CD14-positive monocyte (primary cell): ENCODE results near the gene SLC27A1. TPM values are rescaled to one million over a fixed set of nuclear protein-coding genes. Genes with fewer than 3 reads are reported as not detected.

Experiments
- DNase-seq, 3 donors: peaks; one replicate each; pipeline ENCODE4 v3.0.0-alpha.2; 2011 to 2022
- H2AFZ ChIP-seq: 2 replicates; pipeline ENCODE4 v1.6.0; 2012; ENCODE audit warnings: mild to moderate bottlenecking, low read depth, low read length, inconsistent platforms; ENCODE audit not compliant: insufficient read depth, poor library complexity, severe bottlenecking
- H3K27ac ChIP-seq, 2 donors: 1 replicate in 1 of 2; 2 replicates in 1 of 2; pipeline ENCODE4 v1.5.1; 2012 to 2013; ENCODE audit warnings: low read length in 2 of 2, control low read depth in 1 of 2, inconsistent platforms in 1 of 2, low read depth in 1 of 2, mild to moderate bottlenecking in 1 of 2
- H3K27me3 ChIP-seq, 2 donors: one replicate each; pipeline versions ENCODE4 v1.6.0 to v1.6.1; 2011 to 2013; ENCODE audit warnings: low read length in 2 of 2; ENCODE audit not compliant: control insufficient read depth in 2 of 2, insufficient read depth in 2 of 2
- H3K36me3 ChIP-seq, 2 donors: replicated peaks in 1 of 2; 1 replicate in 1 of 2; 2 replicates in 1 of 2; pipeline versions ENCODE4 v1.5.1 to v1.6.1; 2012 to 2013; ENCODE audit warnings: low read length in 2 of 2, control low read depth in 1 of 2, inconsistent platforms in 1 of 2, mild to moderate bottlenecking in 1 of 2; ENCODE audit not compliant: insufficient read depth in 2 of 2, control insufficient read depth in 1 of 2
- H3K4me1 ChIP-seq, 2 donors: 1 replicate in 1 of 2; 2 replicates in 1 of 2; pipeline versions ENCODE4 v1.5.1 to v1.6.1; 2012 to 2013; ENCODE audit warnings: low read length in 2 of 2, control low read depth in 1 of 2, inconsistent platforms in 1 of 2, mild to moderate bottlenecking in 1 of 2, moderate library complexity in 1 of 2; ENCODE audit not compliant: insufficient read depth in 2 of 2, control insufficient read depth in 1 of 2
- H3K4me2 ChIP-seq: replicated peaks from 2 replicates; pipeline ENCODE3; 2012; ENCODE audit warnings: low read length, moderate library complexity, mild to moderate bottlenecking; ENCODE audit not compliant: poor library complexity, severe bottlenecking; ENCODE audit errors: extremely low read depth
- H3K4me3 ChIP-seq, 3 experiments: fragments of 200-600 bp in 1 of 3; sonication (generic) in 1 of 3; replicated peaks in 1 of 3; 1 replicate in 2 of 3; 2 replicates in 1 of 3; pipeline ENCODE4 v1.5.1; 2011 to 2013; ENCODE audit warnings: low read length in 3 of 3, mild to moderate bottlenecking in 3 of 3, control low read depth in 2 of 3, low read depth in 2 of 3, inconsistent platforms in 1 of 3, moderate library complexity in 1 of 3
- H3K79me2 ChIP-seq: 2 replicates; pipeline ENCODE4 v1.6.0; 2012; ENCODE audit warnings: mild to moderate bottlenecking, control low read depth, inconsistent platforms, low read length, moderate library complexity; ENCODE audit not compliant: insufficient read depth
- H3K9ac ChIP-seq: 2 replicates; pipeline ENCODE4 v1.6.0; 2017; ENCODE audit warnings: low read length, mild to moderate bottlenecking; ENCODE audit not compliant: insufficient read depth, poor library complexity, severe bottlenecking
- H3K9me3 ChIP-seq, 2 donors: replicated peaks in 1 of 2; 1 replicate in 1 of 2; 2 replicates in 1 of 2; pipeline versions ENCODE4 v1.5.1 to v1.6.1; 2012 to 2013; ENCODE audit warnings: low read length in 2 of 2, control low read depth in 1 of 2; ENCODE audit not compliant: control insufficient read depth in 1 of 2, insufficient read depth in 1 of 2
- H4K20me1 ChIP-seq: 2 replicates; pipeline ENCODE4 v1.6.0; 2012; ENCODE audit warnings: mild to moderate bottlenecking, low read length, control low read depth, moderate library complexity; ENCODE audit not compliant: insufficient read depth
- H3K27ac Mint-ChIP-seq, 7 donors: one replicate each; pipeline ENCODE4 v1.8.0; 2020; ENCODE audit warnings: mild to moderate bottlenecking in 7 of 7, mixed read lengths in 7 of 7, moderate library complexity in 6 of 7, inconsistent platforms in 2 of 7
- H3K27me3 Mint-ChIP-seq, 3 donors: one replicate each; pipeline ENCODE4 v1.8.0; 2021 to 2022; ENCODE audit warnings: low read depth in 3 of 3, mild to moderate bottlenecking in 3 of 3, mixed read lengths in 3 of 3, moderate library complexity in 3 of 3, inconsistent platforms in 1 of 3
- H3K36me3 Mint-ChIP-seq, 2 donors: one replicate each; pipeline ENCODE4 v1.8.0; 2020; ENCODE audit warnings: mixed read lengths in 2 of 2, inconsistent platforms in 1 of 2, mild to moderate bottlenecking in 1 of 2
- H3K4me1 Mint-ChIP-seq: one replicate; pipeline ENCODE4 v1.8.0; 2020; ENCODE audit warnings: mild to moderate bottlenecking, mixed read lengths
- H3K4me3 Mint-ChIP-seq, 2 donors: one replicate each; pipeline ENCODE4 v1.8.0; 2020; ENCODE audit warnings: mild to moderate bottlenecking in 2 of 2, mixed read lengths in 2 of 2, moderate library complexity in 1 of 2
- H3K9me3 Mint-ChIP-seq, 7 donors: one replicate each; pipeline ENCODE4 v1.8.0; 2020 to 2022; ENCODE audit warnings: mixed read lengths in 7 of 7, mild to moderate bottlenecking in 6 of 7, moderate library complexity in 6 of 7, inconsistent platforms in 2 of 7
- CTCF ChIP-seq: fragments of 200-600 bp; IDR thresholded peaks from one replicate; pipeline ENCODE4 v1.8.0; 2022; ENCODE audit warnings: antibody characterized with exemption, mild to moderate bottlenecking
- WGBS: methylation state at CpG from one replicate; pipeline ENCODE4 v1.1.5; 2013; ENCODE audit warnings: missing lambda C conversion rate; ENCODE audit not compliant: insufficient coverage; 5-methylcytosine and 5-hydroxymethylcytosine counted together
- intact Hi-C, 2 donors: fragments of 100-400 bp; cut with micrococcal nuclease; formaldehyde crosslinking; loops; one replicate each; pipeline versions ENCODE4 v1.15.0 to v1.15.1; 2023
- polyA plus RNA-seq, 3 donors: library from polyadenylated mRNA; depleted of rRNA in 1 of 3; unstranded in 2 of 3; stranded (reverse) in 1 of 3; fragments of 300-500 nt in 2 of 3; fragments of >200 nt in 1 of 3; fragmentation: Illumina TruSeq in 2 of 3; gene quantifications; 1 replicate in 2 of 3; 2 replicates in 1 of 3; pipeline ENCODE4 v1.2.3, GENCODE V29; 2012 to 2021

The SLC27A1 gene
- polyA plus RNA-seq, 3 donors = 27.1 to 36.5 (median 27.6) TPM

GRCh38 chr19:17483605-17484002 is 13.3 kb downstream of the SLC27A1 start:
- Mint-ChIP-seq H3K9me3 (peaks cover 0 to 2% (median 0%) of the 10 kb centered on the region in 7 donors), H3K4me1 (peaks cover 49% of the 10 kb centered on the region), H3K36me3 (peaks cover 21 to 50% of the 10 kb centered on the region in 2 donors), H3K27ac (no peak overlapping the region), H3K4me3 (no peak overlapping the region), H3K27me3 (peaks cover 0 to 4% (median 3%) of the 10 kb centered on the region in 3 donors)
- DNase-seq = no peak
- H3K36me3 ChIP-seq = peaks cover 0 to 5% of the 10 kb centered on the region in 2 donors
- H3K9me3 ChIP-seq = no peaks in the 10 kb centered on the region
- H3K79me2 ChIP-seq = peaks cover 59% of the 10 kb centered on the region
- H3K4me1 ChIP-seq = peaks cover 40 to 50% of the 10 kb centered on the region in 2 donors
- whole genome bisulfite sequencing = 97% methylated on average over 8 of the region's 10 CpGs
- intact Hi-C loops = no loop called here
- no peak overlapping the region for H3K9ac ChIP-seq
- H3K27me3 ChIP-seq = no peaks in the 10 kb centered on the region
- no peak overlapping the region for H3K4me2 ChIP-seq
- H2AFZ ChIP-seq = no peak overlapping the region
- peaks cover 56% of the 10 kb centered on the region for H4K20me1 ChIP-seq
- no peak overlapping the region for H3K4me3 ChIP-seq
- TF ChIP-seq CTCF = no peak
- no peak overlapping the region for H3K27ac ChIP-seq

GRCh38 chr19:17484520-17485185 is 14.3 kb downstream of the SLC27A1 start:
- peaks cover 48% of the 10 kb centered on the region for H3K79me2 ChIP-seq
- 96% methylated on average over 4 of the region's 6 CpGs for WGBS
- H4K20me1 ChIP-seq = peaks cover 66% of the 10 kb centered on the region
- no peak overlapping the region for H3K9ac ChIP-seq
- peaks cover 0 to 5% of the 10 kb centered on the region in 2 donors for H3K36me3 ChIP-seq
- peaks cover 23 to 46% of the 10 kb centered on the region in 2 donors for H3K36me3 Mint-ChIP-seq
- intact Hi-C loops = no loop called here
- H3K27ac ChIP-seq = no peak overlapping the region
- no peaks in the 10 kb centered on the region for H3K27me3 ChIP-seq
- no peak overlapping the region for H3K27ac Mint-ChIP-seq
- TF ChIP-seq CTCF = no peak
- DNase-seq = no peak
- peaks cover 0 to 2% (median 0%) of the 10 kb centered on the region in 7 donors for H3K9me3 Mint-ChIP-seq
- peaks cover 0 to 6% (median 3%) of the 10 kb centered on the region in 3 donors for H3K27me3 Mint-ChIP-seq
- peaks cover 55% of the 10 kb centered on the region for H3K4me1 Mint-ChIP-seq
- H3K4me3 Mint-ChIP-seq = no peak overlapping the region
- H3K4me3 ChIP-seq = no peak overlapping the region
- H3K4me2 ChIP-seq = no peak overlapping the region
- peaks cover 41 to 48% of the 10 kb centered on the region in 2 donors for H3K4me1 ChIP-seq
- no peaks in the 10 kb centered on the region for H3K9me3 ChIP-seq
- H2AFZ ChIP-seq = no peak overlapping the region
